ENCODE results near the gene PPOX.
A peak's percentile ranks its signal among the peaks of the same experiment; 100 is the strongest.

PPOX gene

DNA sequence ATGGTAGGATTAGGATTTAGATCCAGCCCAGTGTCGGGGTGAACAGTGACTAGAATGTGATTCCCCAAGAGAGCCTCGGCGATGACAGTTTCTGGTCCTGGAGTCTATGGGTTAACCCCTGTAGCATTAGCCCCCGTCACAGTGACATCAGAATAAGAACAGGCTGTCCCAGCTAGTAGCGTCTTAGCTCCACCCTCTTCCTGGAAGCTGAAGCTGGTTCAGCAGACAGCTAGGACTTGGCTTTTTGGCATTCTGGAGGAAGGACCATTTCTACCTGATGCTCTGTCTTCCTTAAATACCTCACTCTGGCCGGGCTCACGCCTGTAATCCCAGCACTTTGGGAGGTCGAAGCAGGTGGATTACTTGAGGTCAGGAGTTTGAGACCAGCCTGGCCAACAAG lies 40.9 kb downstream of the PPOX start:
- TF ChIP-seq, protein P1, sequence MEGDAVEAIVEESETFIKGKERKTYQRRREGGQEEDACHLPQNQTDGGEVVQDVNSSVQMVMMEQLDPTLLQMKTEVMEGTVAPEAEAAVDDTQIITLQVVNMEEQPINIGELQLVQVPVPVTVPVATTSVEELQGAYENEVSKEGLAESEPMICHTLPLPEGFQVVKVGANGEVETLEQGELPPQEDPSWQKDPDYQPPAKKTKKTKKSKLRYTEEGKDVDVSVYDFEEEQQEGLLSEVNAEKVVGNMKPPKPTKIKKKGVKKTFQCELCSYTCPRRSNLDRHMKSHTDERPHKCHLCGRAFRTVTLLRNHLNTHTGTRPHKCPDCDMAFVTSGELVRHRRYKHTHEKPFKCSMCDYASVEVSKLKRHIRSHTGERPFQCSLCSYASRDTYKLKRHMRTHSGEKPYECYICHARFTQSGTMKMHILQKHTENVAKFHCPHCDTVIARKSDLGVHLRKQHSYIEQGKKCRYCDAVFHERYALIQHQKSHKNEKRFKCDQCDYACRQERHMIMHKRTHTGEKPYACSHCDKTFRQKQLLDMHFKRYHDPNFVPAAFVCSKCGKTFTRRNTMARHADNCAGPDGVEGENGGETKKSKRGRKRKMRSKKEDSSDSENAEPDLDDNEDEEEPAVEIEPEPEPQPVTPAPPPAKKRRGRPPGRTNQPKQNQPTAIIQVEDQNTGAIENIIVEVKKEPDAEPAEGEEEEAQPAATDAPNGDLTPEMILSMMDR (IDR thresholded peaks at IDR 0.05; ENCODE audit: extremely low read depth, insufficient read depth, missing control alignments) = no peak
- DNase-seq (ENCODE audit: low spot score) = no peak
- in situ Hi-C loops (cut with MboI; ENCODE audit: low pct_unique_long_range_greater_than_20kb, low sequenced_read_pairs, unreplicated experiment) = no loop called here

DNA sequence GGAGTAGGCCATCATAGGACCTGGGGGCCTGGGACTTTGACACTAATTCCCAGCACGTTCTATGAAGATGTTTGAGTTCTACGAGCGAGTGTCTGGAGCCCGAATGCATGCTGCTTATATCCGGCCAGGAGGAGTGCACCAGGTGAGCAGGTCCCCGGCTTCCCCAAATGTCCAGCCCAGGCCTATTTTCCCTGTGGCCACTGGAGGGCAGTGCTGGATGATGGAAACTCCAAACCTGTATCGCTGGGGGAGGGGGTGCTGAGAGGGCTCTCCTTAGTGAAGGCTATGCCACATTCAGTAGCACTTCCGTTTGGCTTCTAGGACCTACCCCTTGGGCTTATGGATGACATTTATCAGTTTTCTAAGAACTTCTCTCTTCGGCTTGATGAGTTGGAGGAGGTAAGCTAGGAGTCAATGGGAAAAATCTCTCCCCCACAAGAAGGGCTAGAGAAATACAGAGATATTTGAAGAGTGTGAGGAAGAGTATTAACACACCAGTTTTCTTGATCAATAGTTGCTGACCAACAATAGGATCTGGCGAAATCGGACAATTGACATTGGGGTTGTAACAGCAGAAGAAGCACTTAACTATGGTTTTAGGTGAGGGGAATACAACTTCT lies 43.7 kb downstream of the PPOX start:
- in situ Hi-C loops (cut with MboI; ENCODE audit: low pct_unique_long_range_greater_than_20kb, low sequenced_read_pairs, unreplicated experiment) = loop anchor here (10.0 kb wide), 1 partner anchor 165 kb away; no protein-coding TSS in a partner anchor
- TF ChIP-seq, protein P1 (IDR thresholded peaks at IDR 0.05; ENCODE audit: extremely low read depth, insufficient read depth, missing control alignments) = peak; percentile 90
- peak; percentile 66 for DNase-seq (ENCODE audit: low spot score)

DNA sequence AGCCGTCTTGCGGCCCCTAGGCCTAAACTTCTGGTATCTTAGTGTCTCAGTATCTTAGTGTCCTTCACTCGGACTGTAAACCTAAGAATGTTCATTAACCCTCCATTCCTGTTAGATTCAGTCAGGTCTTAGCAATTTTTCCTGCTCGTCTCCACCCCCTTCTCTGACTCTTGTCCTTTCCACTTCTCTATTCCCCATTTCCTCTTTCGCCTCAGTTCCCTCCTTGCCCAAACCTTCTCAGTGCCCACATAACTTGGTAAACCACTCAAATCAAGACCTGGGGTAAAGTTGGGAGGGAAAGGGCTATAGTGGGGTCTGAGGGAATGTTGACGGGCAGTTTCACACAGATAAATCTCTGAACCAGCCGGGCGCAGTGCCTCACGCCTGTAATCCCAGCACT lies 48.1 kb downstream of the PPOX start:
- no peak for DNase-seq (ENCODE audit: low spot score)
- TF ChIP-seq, protein P1 (IDR thresholded peaks at IDR 0.05; ENCODE audit: extremely low read depth, insufficient read depth, missing control alignments) = no peak
- in situ Hi-C loops (cut with MboI; ENCODE audit: low pct_unique_long_range_greater_than_20kb, low sequenced_read_pairs, unreplicated experiment) = loop anchor here (10.0 kb wide), 1 partner anchor 160 kb away; no protein-coding TSS in a partner anchor

DNA sequence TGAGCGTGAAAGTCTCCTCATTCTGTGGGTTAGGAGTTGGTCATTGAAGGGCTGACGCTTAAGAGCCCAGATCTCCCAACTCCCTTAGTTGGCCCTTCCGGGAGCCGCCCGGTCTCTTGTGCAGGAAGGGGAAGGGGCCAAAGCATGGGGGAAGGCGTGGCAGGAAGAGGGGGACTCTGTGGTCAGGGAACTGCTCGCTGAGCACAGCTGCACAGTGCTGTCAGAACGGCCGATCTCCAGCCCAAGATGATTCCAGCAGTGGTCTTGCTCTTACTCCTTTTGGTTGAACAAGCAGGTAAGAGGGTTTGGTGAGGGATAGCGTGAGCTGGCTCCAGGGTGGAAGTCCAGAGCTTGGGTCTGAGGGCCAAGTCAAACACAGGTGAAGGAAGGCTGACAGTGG lies 48.9 kb downstream of the PPOX start, which contains the start of gene FCER1G:
Gene FCER1G, plus strand, starts transcription at position 220 of the 400 bp plus-strand sequence. Its CDS starts 27 bp downstream, at position 247.
- TF ChIP-seq, protein P1 (IDR thresholded peaks at IDR 0.05; ENCODE audit: extremely low read depth, insufficient read depth, missing control alignments) = no peak
- no peak for DNase-seq (ENCODE audit: low spot score)
- in situ Hi-C loops (cut with MboI; ENCODE audit: low pct_unique_long_range_greater_than_20kb, low sequenced_read_pairs, unreplicated experiment) = loop anchor here (10.0 kb wide), 1 partner anchor 160 kb away; no protein-coding TSS in a partner anchor

DNA sequence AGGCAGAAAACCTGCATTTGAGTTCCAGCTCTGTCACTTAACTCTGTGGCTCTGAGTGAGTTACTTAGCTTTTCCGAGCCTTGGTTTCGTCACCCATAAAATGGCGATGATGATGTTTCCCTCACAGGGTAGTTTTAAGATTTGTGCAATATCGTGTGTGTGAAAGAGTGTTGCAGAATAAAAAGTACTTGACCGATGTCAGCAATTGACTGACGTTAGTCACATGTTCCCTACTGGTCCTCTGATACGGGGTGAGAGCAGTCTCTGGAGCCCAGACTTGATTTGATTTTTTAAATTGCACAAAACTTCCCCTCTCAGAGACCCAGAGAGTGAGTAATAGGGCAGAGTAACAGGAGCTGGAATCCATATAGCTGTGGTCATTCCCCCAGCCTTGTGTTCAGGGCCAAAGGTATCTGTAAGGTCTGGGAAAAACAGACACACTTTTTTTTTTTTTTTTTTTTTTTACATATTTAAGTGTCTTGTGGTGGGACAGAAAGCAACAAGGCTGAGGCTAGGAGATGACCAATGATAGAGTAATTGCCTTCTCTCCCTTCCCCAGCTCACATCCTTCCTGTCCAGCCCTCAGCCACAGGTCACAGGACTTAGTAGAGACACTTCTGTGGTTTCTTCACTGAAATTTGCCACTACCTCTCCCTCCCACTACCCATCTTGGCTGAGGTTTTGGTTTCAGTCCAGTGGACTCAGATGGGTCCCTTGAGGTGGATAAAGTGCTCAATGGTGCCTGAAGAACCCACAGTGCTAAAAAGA lies 50.9 kb downstream of the PPOX start:
- DNase-seq (ENCODE audit: low spot score) = peak; percentile 45
- in situ Hi-C loops (cut with MboI; ENCODE audit: low pct_unique_long_range_greater_than_20kb, low sequenced_read_pairs, unreplicated experiment) = loop anchor here (10.0 kb wide), 1 partner anchor 158 kb away; no protein-coding TSS in a partner anchor
- TF ChIP-seq, protein P1 (IDR thresholded peaks at IDR 0.05; ENCODE audit: extremely low read depth, insufficient read depth, missing control alignments) = no peak

DNA sequence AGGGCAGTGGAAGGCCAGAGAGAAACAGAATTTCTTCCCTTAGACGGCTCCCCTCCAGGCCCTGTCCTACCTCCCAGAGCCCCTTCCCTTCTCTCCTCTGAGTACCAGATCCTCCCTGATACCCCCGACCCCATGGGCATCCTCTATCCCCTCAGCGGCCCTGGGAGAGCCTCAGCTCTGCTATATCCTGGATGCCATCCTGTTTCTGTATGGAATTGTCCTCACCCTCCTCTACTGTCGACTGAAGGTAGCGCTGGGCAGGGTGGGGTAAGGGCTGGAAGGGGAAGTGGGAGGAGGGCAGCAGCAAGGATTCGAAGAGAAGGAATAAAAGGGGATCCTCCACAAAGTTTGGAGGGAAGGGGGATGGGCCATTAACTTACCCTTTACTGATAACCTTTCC lies 51.6 kb downstream of the PPOX start:
- in situ Hi-C loops (cut with MboI; ENCODE audit: low pct_unique_long_range_greater_than_20kb, low sequenced_read_pairs, unreplicated experiment) = loop anchor here (10.0 kb wide), 1 partner anchor 157 kb away; no protein-coding TSS in a partner anchor
- no peak for DNase-seq (ENCODE audit: low spot score)
- TF ChIP-seq, protein P1 (IDR thresholded peaks at IDR 0.05; ENCODE audit: extremely low read depth, insufficient read depth, missing control alignments) = no peak

Data from GM13977 (cell line).